ENCODE measurements around the gene CDKN2B-AS1. TPM values are rescaled to one million over a fixed set of nuclear protein-coding genes. Genes with fewer than 3 reads are reported as not detected.

CDKN2B-AS1 gene
- polyA plus RNA-seq, 1 donor (not counting 4 experiments of a cell fraction or from before 2014, with no cell fraction given), result 1.1 TPM

DNA sequence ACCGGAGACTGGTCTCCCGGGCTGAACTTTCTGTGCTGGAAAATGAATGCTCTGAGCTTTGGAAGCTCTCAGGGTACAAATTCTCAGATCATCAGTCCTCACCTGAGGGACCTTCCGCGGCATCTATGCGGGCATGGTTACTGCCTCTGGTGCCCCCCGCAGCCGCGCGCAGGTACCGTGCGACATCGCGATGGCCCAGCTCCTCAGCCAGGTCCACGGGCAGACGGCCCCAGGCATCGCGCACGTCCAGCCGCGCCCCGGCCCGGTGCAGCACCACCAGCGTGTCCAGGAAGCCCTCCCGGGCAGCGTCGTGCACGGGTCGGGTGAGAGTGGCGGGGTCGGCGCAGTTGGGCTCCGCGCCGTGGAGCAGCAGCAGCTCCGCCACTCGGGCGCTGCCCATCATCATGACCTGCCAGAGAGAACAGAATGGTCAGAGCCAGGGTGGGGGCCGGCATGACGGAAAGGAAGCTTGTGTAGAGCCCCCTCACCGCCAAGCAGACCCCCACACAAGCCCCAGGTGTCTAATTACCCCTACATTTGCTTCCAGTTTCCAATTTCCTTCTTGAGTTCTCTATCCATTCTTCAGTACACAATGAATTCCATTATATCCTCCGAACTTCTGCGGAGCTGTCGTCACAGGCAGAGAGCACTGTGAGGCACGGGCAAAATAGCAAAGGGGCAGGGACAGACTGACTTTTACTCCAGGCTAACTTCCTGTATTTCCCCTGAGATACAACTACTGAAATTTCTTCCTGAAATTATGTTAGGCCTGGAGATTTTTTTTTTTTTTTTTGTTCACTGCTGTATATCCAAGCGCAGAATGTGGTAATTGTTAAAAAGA is 23.6 kb upstream of the CDKN2B-AS1 start:
- no peak for TF ChIP-seq EZH2 (IDR thresholded peaks at IDR 0.05; ENCODE audit: low read length)
- TF ChIP-seq, protein P1, sequence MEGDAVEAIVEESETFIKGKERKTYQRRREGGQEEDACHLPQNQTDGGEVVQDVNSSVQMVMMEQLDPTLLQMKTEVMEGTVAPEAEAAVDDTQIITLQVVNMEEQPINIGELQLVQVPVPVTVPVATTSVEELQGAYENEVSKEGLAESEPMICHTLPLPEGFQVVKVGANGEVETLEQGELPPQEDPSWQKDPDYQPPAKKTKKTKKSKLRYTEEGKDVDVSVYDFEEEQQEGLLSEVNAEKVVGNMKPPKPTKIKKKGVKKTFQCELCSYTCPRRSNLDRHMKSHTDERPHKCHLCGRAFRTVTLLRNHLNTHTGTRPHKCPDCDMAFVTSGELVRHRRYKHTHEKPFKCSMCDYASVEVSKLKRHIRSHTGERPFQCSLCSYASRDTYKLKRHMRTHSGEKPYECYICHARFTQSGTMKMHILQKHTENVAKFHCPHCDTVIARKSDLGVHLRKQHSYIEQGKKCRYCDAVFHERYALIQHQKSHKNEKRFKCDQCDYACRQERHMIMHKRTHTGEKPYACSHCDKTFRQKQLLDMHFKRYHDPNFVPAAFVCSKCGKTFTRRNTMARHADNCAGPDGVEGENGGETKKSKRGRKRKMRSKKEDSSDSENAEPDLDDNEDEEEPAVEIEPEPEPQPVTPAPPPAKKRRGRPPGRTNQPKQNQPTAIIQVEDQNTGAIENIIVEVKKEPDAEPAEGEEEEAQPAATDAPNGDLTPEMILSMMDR (optimal IDR thresholded peaks at IDR 0.05 in 1 of 3, IDR thresholded peaks at IDR 0.05 in 1 of 3, conservative IDR thresholded peaks at IDR 0.05 in 1 of 3; ENCODE audit: extremely low read depth in 1 of 3, insufficient read depth in 2 of 3, low read length in 3 of 3), result no peak
- Histone ChIP-seq H3K27ac (ENCODE audit: control insufficient read depth, insufficient read depth, low read length) (no peak overlapping the region), H3K9me1 (ENCODE audit: control insufficient read depth, extremely low read depth, insufficient read depth, low read length) (no peaks in the 10 kb centered on the region), H2AFZ (ENCODE audit: control insufficient read depth, low read length) (no peak overlapping the region), H3K9me3 (ENCODE audit: control insufficient read depth, low read depth, low read length) (peaks cover 22% of the 10 kb centered on the region), H3K4me2 (ENCODE audit: control insufficient read depth, extremely low read depth, insufficient read depth, low read depth, low read length) (no peak overlapping the region), H3K4me1 (ENCODE audit: control insufficient read depth, extremely low read depth, insufficient read depth, low read length) (peaks cover 12% of the 10 kb centered on the region), H4K20me1 (ENCODE audit: control insufficient read depth, extremely low read depth, insufficient read depth, low read length) (no peaks in the 10 kb centered on the region), H3K9ac (ENCODE audit: control insufficient read depth, extremely low read depth, insufficient read depth, low read length) (no peak overlapping the region), H3K79me2 (ENCODE audit: control insufficient read depth, insufficient read depth, low read length) (no peaks in the 10 kb centered on the region), H3K36me3 (ENCODE audit: control insufficient read depth in 2 of 2, extremely low read depth in 1 of 2, insufficient read depth in 2 of 2, low read length in 2 of 2) (peaks cover 5 to 13% of the 10 kb centered on the region in 2 experiments), H3K4me3 (ENCODE audit: control insufficient read depth in 2 of 3, extremely low read depth in 1 of 3, insufficient read depth in 2 of 3, low read depth in 1 of 3, low read length in 3 of 3) (no peak overlapping the region), H3K27me3 (ENCODE audit: control insufficient read depth, extremely low read depth, insufficient read depth, low read length) (peaks cover 80% of the 10 kb centered on the region)
- dilution Hi-C loops (cut with MboI; ENCODE audit: extremely low pct_ligation_motif_present, low sequenced_read_pairs), result no loop called here
- FAIRE-seq (no peak), DNase-seq (ENCODE audit: low read depth, low spot score) (no peak)

DNA sequence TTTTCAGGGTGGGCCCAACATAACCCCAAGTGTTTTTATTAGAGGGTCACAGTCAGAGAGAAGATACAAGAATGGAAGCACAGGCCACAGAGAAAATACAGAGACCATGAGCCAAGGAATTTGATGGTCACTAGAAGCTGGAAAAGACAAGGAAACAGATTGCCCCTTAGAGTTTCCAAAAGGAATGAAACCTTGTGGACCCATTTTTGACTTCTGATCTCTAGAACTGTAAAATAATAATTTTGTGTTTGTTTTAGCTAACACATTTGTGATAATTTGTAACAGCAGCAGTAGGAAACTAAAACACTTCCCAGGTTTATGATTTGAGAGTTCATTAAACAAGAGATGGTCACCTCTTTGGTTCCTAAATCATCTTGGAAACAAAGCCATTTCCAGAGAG is 22.2 kb upstream of the CDKN2B-AS1 start:
- Histone ChIP-seq H3K9me3 (ENCODE audit: control insufficient read depth, low read depth, low read length) (peaks cover 22% of the 10 kb centered on the region), H3K9ac (ENCODE audit: control insufficient read depth, extremely low read depth, insufficient read depth, low read length) (no peak overlapping the region), H3K36me3 (ENCODE audit: control insufficient read depth in 2 of 2, extremely low read depth in 1 of 2, insufficient read depth in 2 of 2, low read length in 2 of 2) (peaks cover 5 to 13% of the 10 kb centered on the region in 2 experiments), H3K79me2 (ENCODE audit: control insufficient read depth, insufficient read depth, low read length) (no peaks in the 10 kb centered on the region), H3K27ac (ENCODE audit: control insufficient read depth, insufficient read depth, low read length) (no peak overlapping the region), H3K9me1 (ENCODE audit: control insufficient read depth, extremely low read depth, insufficient read depth, low read length) (no peaks in the 10 kb centered on the region), H3K27me3 (ENCODE audit: control insufficient read depth, extremely low read depth, insufficient read depth, low read length) (peaks cover 89% of the 10 kb centered on the region), H2AFZ (ENCODE audit: control insufficient read depth, low read length) (no peak overlapping the region), H3K4me3 (ENCODE audit: control insufficient read depth in 2 of 3, extremely low read depth in 1 of 3, insufficient read depth in 2 of 3, low read depth in 1 of 3, low read length in 3 of 3) (no peak overlapping the region), H3K4me1 (ENCODE audit: control insufficient read depth, extremely low read depth, insufficient read depth, low read length) (peaks cover 12% of the 10 kb centered on the region), H4K20me1 (ENCODE audit: control insufficient read depth, extremely low read depth, insufficient read depth, low read length) (no peaks in the 10 kb centered on the region), H3K4me2 (ENCODE audit: control insufficient read depth, extremely low read depth, insufficient read depth, low read depth, low read length) (no peak overlapping the region)
- DNase-seq (ENCODE audit: low read depth, low spot score) (no peak), FAIRE-seq (no peak)
- dilution Hi-C loops (cut with MboI; ENCODE audit: extremely low pct_ligation_motif_present, low sequenced_read_pairs), result no loop called here
- TF ChIP-seq, protein P1 (optimal IDR thresholded peaks at IDR 0.05 in 1 of 3, IDR thresholded peaks at IDR 0.05 in 1 of 3, conservative IDR thresholded peaks at IDR 0.05 in 1 of 3; ENCODE audit: extremely low read depth in 1 of 3, insufficient read depth in 2 of 3, low read length in 3 of 3), result no peak
- TF ChIP-seq EZH2 (IDR thresholded peaks at IDR 0.05; ENCODE audit: low read length), result no peak

All from keratinocyte (primary cell).